GM12872 (cell line): Measurements from ENCODE around the gene BMP8A.

Source experiments
- CTCF ChIP-seq: IDR thresholded peaks from 3 replicates; pipeline ENCODE4 v1.5.1; 2011; ENCODE audit warnings: low read depth, mild to moderate bottlenecking, low read length, moderate library complexity; ENCODE audit not compliant: insufficient read depth

Gene BMP8A

GRCh38 chr1:39488012-39488545 is 3.4 kb upstream of the BMP8A start:
- TF ChIP-seq CTCF: no peak

GRCh38 chr1:39488793-39489566 is 2.5 kb upstream of the BMP8A start:
- TF ChIP-seq CTCF: no peak

- no peak for TF ChIP-seq CTCF
Measured at GRCh38 chr1:39489567-39490239, 1.7 kb upstream of the BMP8A start.

GRCh38 chr1:39490596-39491145 is 765 bp upstream of the BMP8A start:
- TF ChIP-seq CTCF: no peak

GRCh38 chr1:39494671-39495410 is 3.4 kb downstream of the BMP8A start:
- TF ChIP-seq CTCF: no peak

- TF ChIP-seq CTCF: no peak
Measured at GRCh38 chr1:39497585-39497984, 6.1 kb downstream of the BMP8A start.

- TF ChIP-seq CTCF: no peak
Measured at GRCh38 chr1:39499668-39500067, 8.2 kb downstream of the BMP8A start.
